Loucy (cell line): ENCODE data around the gene PRAMEF12.

Source experiments
- EZH2phosphoT487 ChIP-seq: fragments of 200-600 bp; IDR thresholded peaks from 2 replicates; pipeline ENCODE4 v1.6.1; 2018; ENCODE audit warnings: antibody characterized with exemption, mild to moderate bottlenecking, moderate library complexity, borderline replicate concordance
- TF ChIP-seq, protein P1 (sequence below): fragments of 200-600 bp; sonication (generic); conservative IDR thresholded peaks from 2 replicates; pipeline ENCODE4 v1.5.1; 2014; ENCODE audit warnings: mild to moderate bottlenecking, antibody characterized with exemption, low read length

DNA sequence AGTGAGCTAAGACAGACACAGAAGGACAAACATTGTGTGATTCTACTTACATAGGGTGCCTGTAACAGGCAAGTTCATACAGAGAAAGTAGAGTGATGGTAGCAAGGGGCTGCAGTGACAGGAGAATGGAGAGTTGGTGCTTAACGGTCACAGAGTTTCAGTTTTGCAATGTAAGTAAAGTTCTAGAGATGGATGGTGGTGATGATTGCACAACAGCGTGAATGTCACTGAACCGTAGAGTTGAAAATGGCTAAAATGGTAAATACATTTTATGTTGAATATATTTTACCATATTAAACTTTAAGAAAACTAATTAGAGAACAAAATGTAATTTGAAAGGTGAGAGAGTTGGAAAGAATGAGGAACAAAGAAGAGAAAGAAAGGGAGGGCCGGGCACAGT lies 18.8 kb upstream of the PRAMEF12 start:
- TF ChIP-seq, protein P1, sequence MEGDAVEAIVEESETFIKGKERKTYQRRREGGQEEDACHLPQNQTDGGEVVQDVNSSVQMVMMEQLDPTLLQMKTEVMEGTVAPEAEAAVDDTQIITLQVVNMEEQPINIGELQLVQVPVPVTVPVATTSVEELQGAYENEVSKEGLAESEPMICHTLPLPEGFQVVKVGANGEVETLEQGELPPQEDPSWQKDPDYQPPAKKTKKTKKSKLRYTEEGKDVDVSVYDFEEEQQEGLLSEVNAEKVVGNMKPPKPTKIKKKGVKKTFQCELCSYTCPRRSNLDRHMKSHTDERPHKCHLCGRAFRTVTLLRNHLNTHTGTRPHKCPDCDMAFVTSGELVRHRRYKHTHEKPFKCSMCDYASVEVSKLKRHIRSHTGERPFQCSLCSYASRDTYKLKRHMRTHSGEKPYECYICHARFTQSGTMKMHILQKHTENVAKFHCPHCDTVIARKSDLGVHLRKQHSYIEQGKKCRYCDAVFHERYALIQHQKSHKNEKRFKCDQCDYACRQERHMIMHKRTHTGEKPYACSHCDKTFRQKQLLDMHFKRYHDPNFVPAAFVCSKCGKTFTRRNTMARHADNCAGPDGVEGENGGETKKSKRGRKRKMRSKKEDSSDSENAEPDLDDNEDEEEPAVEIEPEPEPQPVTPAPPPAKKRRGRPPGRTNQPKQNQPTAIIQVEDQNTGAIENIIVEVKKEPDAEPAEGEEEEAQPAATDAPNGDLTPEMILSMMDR, result no peak
- no peak for TF ChIP-seq EZH2phosphoT487
